ENCODE data around the gene ACSM3. TPM values are rescaled to one million over a fixed set of nuclear protein-coding genes. Genes with fewer than 3 reads are reported as not detected.

Gene ACSM3, protein sequence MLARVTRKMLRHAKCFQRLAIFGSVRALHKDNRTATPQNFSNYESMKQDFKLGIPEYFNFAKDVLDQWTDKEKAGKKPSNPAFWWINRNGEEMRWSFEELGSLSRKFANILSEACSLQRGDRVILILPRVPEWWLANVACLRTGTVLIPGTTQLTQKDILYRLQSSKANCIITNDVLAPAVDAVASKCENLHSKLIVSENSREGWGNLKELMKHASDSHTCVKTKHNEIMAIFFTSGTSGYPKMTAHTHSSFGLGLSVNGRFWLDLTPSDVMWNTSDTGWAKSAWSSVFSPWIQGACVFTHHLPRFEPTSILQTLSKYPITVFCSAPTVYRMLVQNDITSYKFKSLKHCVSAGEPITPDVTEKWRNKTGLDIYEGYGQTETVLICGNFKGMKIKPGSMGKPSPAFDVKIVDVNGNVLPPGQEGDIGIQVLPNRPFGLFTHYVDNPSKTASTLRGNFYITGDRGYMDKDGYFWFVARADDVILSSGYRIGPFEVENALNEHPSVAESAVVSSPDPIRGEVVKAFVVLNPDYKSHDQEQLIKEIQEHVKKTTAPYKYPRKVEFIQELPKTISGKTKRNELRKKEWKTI
- total RNA-seq (2022; extraction: Qiagen RNA extraction; ENCODE audit: low read depth), result 2.8 to 6.9 TPM (median 4.1 TPM) in 5 replicates

GRCh38 chr16:20763461-20764232 lies at the start of gene ACSM3:
Gene ACSM3 (plus strand): TSS chr16:20764014. CDS start chr16:20770035, 6,021 bp downstream.

DNA sequence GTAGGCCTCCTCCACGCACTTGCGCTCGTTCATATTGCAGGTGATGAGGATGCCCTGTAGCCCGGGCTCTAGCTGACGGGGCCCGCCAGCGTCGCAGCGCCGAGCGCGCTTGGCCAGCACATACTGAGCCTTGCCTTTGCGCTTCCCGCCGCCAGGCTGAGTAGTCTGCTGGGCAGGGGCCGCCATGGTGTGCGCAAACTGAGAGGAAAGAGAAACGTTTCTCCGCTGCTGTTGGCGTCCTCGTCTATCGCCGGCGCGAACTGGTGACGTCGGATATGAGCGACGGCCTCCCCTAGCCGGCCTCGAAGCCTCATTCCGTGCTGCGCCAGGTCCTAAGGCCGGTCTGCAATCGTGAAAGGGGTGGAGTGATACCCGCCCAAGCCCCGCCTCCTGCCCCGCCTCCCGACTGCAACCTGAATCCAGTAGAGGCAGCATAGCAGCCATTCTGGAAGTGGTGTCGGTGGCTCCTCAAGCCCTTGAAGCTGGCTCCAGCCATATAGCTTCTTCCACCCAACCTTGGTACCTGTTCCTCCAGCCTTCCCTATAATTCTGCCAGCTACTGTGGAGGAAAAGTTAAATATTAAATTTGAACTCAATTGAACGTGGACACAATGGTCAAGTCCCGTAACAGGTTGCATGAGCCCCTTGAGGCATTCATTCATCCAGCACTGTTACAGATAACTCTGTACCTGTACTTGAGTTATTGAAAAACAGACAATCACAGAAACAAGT lies 22.1 kb upstream of the ACSM3 start, which contains the start of gene THUMPD1:
Gene THUMPD1, minus strand, starts transcription at position 265 of the 732 bp plus-strand sequence. Its CDS starts 79 bp downstream, at position 186.

DNA sequence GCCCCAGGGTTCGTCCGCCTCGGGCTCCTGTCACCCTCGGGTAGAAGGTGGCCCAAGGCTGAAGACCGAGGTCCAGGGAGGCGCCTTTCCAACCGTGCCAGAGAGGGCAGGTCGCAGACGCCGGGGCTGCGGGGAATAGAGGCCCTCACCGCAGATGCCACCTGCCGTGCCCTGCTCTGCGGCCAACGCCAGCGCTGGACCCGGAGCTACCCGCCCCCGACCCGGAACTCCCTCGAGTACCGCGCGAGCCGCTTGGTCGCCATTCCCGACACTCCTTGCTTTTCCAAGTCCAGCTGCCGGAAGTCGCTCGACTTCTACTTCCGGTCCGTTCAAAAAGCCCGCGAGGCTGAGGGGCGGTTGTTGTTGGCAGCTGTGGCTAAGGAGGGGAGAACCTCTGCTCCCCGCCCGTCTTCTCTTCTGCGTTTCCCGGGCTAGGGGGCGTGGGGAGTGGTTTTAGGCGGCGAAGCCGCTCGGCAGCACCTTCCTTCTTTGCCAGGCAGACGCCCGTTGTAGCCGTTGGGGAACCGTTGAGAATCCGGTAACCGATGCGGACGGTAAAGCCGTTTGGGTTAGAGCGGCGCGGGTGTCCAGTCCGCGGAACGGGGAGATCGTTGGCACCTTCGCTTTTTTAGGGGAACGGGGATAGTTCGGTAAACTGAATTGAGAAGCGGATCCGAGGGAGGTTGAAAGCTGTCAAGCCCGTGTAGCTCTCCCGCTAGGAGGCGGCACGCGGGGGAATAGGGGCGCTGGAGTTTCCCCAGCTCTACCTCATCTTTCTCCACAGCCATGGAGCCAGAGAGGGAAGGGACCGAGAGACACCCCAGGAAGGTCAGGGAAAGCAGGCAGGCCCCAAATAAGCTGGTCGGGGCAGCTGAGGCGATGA lies 42.6 kb downstream of the ACSM3 start, which contains the start of the genes ERI2 and REXO5:
Gene ERI2, minus strand, starts transcription at position 305 of the 883 bp plus-strand sequence. Its CDS starts 42 bp downstream, at position 263.
Gene REXO5, plus strand, starts transcription at position 360 of the 883 bp plus-strand sequence. Its CDS starts 427 bp downstream, at position 787.

Other genes with a start within 250 kb of the ACSM3 start
- not detected in 5 replicates for gene ACSM2B, start 187.6 kb upstream of the ACSM3 start, total RNA-seq (2022; extraction: Qiagen RNA extraction; ENCODE audit: low read depth)
- not detected in 5 replicates for gene ACSM1, start 66.3 kb upstream of the ACSM3 start, total RNA-seq (2022; extraction: Qiagen RNA extraction; ENCODE audit: low read depth)
- gene THUMPD1, start 22.2 kb upstream of the ACSM3 start, total RNA-seq (2022; extraction: Qiagen RNA extraction; ENCODE audit: low read depth), result 17.1 to 29.5 TPM (median 23.9 TPM) in 5 replicates
- gene ERI2, start 42.5 kb downstream of the ACSM3 start, total RNA-seq (2022; extraction: Qiagen RNA extraction; ENCODE audit: low read depth), result 7.3 to 15.4 TPM (median 12.8 TPM) in 5 replicates
- gene REXO5, start 42.5 kb downstream of the ACSM3 start, total RNA-seq (2022; extraction: Qiagen RNA extraction; ENCODE audit: low read depth), result 3.5 to 6.0 TPM (median 4.5 TPM) in 5 replicates
- gene DCUN1D3, start 136.3 kb downstream of the ACSM3 start, total RNA-seq (2022; extraction: Qiagen RNA extraction; ENCODE audit: low read depth), result 5.6 to 6.9 TPM (median 6.0 TPM) in 5 replicates
- 27.0 to 51.5 TPM (median 30.2 TPM) in 5 replicates for gene LYRM1, start 136.8 kb downstream of the ACSM3 start, total RNA-seq (2022; extraction: Qiagen RNA extraction; ENCODE audit: low read depth)